Measurements from ENCODE around the gene TMEM185B. TPM values are rescaled to one million over a fixed set of nuclear protein-coding genes. Genes with fewer than 3 reads are reported as not detected.
"Not testable (repeated sequence)": the region's sequence is repeated elsewhere in the genome, so short reads cannot be mapped to it uniquely, and the experiment has no call there.

Gene TMEM185B
- total RNA-seq, 1 experiment from 2014 or later = 29.1 TPM

GRCh38 chr2:120238728-120239487, 15.7 kb upstream of the TMEM185B start:
- no peak for DNase-seq (ENCODE audit: low read depth, low spot score)
- in situ Hi-C loops (cut with HindIII; ENCODE audit: low pct_unique_long_range_greater_than_20kb, low sequenced_read_pairs) = no loop called here

- in situ Hi-C loops (cut with HindIII; ENCODE audit: low pct_unique_long_range_greater_than_20kb, low sequenced_read_pairs) = no loop called here
These were observed 14.3 kb upstream of the TMEM185B start for GRCh38 chr2:120237491-120237902.

GRCh38 chr2:120236791-120237190, 13.6 kb upstream of the TMEM185B start:
- in situ Hi-C loops (cut with HindIII; ENCODE audit: low pct_unique_long_range_greater_than_20kb, low sequenced_read_pairs) = no loop called here
- no peak for DNase-seq (ENCODE audit: low read depth, low spot score)

More at GRCh38 chr2:120237491-120237902, 14.3 kb upstream of the TMEM185B start:
- no peak for DNase-seq (ENCODE audit: low read depth, low spot score)

GRCh38 chr2:120236316-120236715, 13.1 kb upstream of the TMEM185B start:
- in situ Hi-C loops (cut with HindIII; ENCODE audit: low pct_unique_long_range_greater_than_20kb, low sequenced_read_pairs) = no loop called here
- DNase-seq (ENCODE audit: low read depth, low spot score) = no peak

GRCh38 chr2:120235681-120236080, 12.5 kb upstream of the TMEM185B start:
- in situ Hi-C loops (cut with HindIII; ENCODE audit: low pct_unique_long_range_greater_than_20kb, low sequenced_read_pairs) = no loop called here
- no peak for DNase-seq (ENCODE audit: low read depth, low spot score)

- DNase-seq (ENCODE audit: low read depth, low spot score); in situ Hi-C loops (cut with HindIII; ENCODE audit: low pct_unique_long_range_greater_than_20kb, low sequenced_read_pairs): not testable (repeated sequence)
These were observed 12.0 kb upstream of the TMEM185B start for GRCh38 chr2:120235158-120235557.

- in situ Hi-C loops (cut with HindIII; ENCODE audit: low pct_unique_long_range_greater_than_20kb, low sequenced_read_pairs) = no loop called here
- DNase-seq (ENCODE audit: low read depth, low spot score) = no peak
These were observed 10.1 kb upstream of the TMEM185B start for GRCh38 chr2:120233292-120233691.

GRCh38 chr2:120231974-120232635, 8.9 kb upstream of the TMEM185B start:
- DNase-seq (ENCODE audit: low read depth, low spot score) = no peak

GRCh38 chr2:120231564-120231973, 8.4 kb upstream of the TMEM185B start:
- in situ Hi-C loops (cut with HindIII; ENCODE audit: low pct_unique_long_range_greater_than_20kb, low sequenced_read_pairs) = no loop called here
- DNase-seq (ENCODE audit: low read depth, low spot score) = no peak

More at GRCh38 chr2:120231974-120232635, 8.9 kb upstream of the TMEM185B start:
- in situ Hi-C loops (cut with HindIII; ENCODE audit: low pct_unique_long_range_greater_than_20kb, low sequenced_read_pairs) = no loop called here

GRCh38 chr2:120230515-120231471, 7.6 kb upstream of the TMEM185B start:
- in situ Hi-C loops (cut with HindIII; ENCODE audit: low pct_unique_long_range_greater_than_20kb, low sequenced_read_pairs) = no loop called here
- no peak for DNase-seq (ENCODE audit: low read depth, low spot score)

GRCh38 chr2:120229341-120229740, 6.1 kb upstream of the TMEM185B start:
- no peak for DNase-seq (ENCODE audit: low read depth, low spot score)
- in situ Hi-C loops (cut with HindIII; ENCODE audit: low pct_unique_long_range_greater_than_20kb, low sequenced_read_pairs) = no loop called here

- no peak for DNase-seq (ENCODE audit: low read depth, low spot score)
- in situ Hi-C loops (cut with HindIII; ENCODE audit: low pct_unique_long_range_greater_than_20kb, low sequenced_read_pairs) = no loop called here
These were observed 5.3 kb upstream of the TMEM185B start for GRCh38 chr2:120228503-120228902.

GRCh38 chr2:120227111-120227991, 4.2 kb upstream of the TMEM185B start:
- in situ Hi-C loops (cut with HindIII; ENCODE audit: low pct_unique_long_range_greater_than_20kb, low sequenced_read_pairs) = no loop called here
- DNase-seq (ENCODE audit: low read depth, low spot score) = no peak

- DNase-seq (ENCODE audit: low read depth, low spot score) = no peak
- in situ Hi-C loops (cut with HindIII; ENCODE audit: low pct_unique_long_range_greater_than_20kb, low sequenced_read_pairs) = no loop called here
These were observed 3.1 kb upstream of the TMEM185B start for GRCh38 chr2:120226316-120226715.

- in situ Hi-C loops (cut with HindIII; ENCODE audit: low pct_unique_long_range_greater_than_20kb, low sequenced_read_pairs) = no loop called here
- DNase-seq (ENCODE audit: low read depth, low spot score) = no peak
These were observed 2.4 kb upstream of the TMEM185B start for GRCh38 chr2:120225549-120226065.

GRCh38 chr2:120224735-120225548, 1.7 kb upstream of the TMEM185B start:
- DNase-seq (ENCODE audit: low read depth, low spot score) = no peak
- in situ Hi-C loops (cut with HindIII; ENCODE audit: low pct_unique_long_range_greater_than_20kb, low sequenced_read_pairs) = no loop called here
